DMS114 treated with DMSO at 0.1 percent for 48 hours (cell line): Measurements from ENCODE around the gene ABHD17A.

Experiments used
- DNase-seq: peaks from one replicate; lab custom pipeline; 2025; ENCODE audit not compliant: unreplicated experiment; lab: John Stamatoyannopoulos, UW

ABHD17A gene

GRCh38 chr19:1841209-1841924 lies 43.9 kb downstream of the ABHD17A start:
- DNase-seq: no peak

DNA sequence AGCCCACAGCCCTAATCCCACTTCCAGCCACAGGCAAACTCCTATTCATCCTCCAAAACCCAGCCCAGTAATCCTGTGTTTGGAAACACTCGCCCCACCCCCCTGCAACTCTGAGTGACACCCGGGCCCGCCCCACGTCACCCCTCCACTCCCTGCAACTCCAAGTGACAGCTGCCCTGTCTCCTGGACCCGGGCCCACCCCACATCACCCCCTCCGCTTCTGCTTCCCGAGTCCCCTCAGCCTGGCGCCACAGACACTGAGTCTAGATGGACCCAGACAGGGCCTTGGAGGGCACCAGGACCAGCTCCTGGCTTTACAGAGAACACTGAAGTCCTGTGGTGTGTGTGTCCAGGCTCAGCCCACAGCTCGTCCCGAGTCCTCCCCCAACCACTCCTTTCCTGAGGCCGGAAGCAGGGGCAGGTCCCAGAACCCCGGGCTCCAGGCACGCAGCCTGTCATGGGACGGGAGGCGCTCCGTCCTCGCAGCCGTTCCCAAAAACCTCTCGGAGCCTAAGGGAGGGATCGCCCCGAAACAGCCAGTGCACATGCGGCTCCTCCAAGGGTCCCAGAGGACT lies 44.7 kb downstream of the ABHD17A start:
- no peak for DNase-seq

DNA sequence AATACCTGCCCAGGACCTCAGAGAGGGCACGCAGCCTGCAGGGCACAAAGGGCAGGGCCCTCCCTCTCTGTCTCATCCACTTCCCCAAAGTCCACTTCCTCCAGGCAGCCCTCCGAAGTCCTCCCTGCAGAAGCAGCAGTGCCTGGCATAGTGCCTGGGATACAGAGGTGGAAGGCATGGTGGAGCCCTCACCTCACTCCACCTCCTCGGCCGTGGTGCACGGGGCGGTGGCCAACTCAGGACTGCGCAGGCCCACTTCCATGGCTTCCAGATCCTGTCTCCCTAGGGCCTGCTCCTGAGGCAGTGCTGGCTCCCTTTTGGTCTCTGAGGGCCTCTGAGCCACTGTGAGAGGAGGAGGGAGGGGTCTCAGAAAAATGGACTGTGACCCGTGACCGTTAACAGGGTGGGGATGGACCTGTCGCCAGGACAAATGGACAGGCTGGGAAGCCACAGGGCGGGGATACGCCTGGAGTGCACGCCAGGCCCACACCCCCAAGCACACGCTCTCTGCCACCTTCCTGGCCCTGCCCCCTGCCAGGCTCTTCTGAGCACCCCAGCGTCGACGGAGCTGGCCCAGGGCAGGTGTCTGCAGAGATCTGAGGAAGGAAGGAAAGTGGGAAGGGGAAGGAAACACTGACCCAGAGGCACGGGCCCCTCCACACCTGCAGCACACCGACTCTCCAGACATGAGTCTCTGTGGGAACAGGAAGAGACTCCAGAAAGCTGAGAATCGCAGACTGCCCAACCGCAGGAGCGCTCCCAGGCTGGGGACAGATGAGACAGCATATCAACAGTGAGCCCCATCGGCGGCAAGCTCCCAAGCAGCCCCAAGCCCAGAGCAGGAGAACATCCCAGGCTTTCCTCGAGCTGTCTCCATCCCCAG lies 45.4 kb downstream of the ABHD17A start:
- no peak for DNase-seq

GRCh38 chr19:1837625-1838105 lies 47.6 kb downstream of the ABHD17A start:
- DNase-seq: no peak

DNA sequence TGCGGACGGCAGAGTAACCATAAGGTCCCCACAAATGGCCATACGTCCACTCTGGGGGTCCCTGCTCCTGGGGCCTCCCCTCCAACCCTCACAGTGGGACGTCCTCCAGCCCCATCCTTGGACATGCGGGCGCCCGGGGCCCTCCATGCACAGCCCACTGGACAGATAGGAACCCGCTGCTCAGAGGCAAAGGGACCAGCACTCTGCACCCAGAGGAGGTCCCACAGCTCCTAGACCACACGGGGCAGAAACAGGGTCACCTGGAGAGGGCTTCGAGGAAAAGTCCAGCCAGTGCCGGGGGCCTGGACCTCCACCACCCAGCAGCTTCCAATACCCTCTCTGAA lies 48.1 kb downstream of the ABHD17A start:
- no peak for DNase-seq

DNA sequence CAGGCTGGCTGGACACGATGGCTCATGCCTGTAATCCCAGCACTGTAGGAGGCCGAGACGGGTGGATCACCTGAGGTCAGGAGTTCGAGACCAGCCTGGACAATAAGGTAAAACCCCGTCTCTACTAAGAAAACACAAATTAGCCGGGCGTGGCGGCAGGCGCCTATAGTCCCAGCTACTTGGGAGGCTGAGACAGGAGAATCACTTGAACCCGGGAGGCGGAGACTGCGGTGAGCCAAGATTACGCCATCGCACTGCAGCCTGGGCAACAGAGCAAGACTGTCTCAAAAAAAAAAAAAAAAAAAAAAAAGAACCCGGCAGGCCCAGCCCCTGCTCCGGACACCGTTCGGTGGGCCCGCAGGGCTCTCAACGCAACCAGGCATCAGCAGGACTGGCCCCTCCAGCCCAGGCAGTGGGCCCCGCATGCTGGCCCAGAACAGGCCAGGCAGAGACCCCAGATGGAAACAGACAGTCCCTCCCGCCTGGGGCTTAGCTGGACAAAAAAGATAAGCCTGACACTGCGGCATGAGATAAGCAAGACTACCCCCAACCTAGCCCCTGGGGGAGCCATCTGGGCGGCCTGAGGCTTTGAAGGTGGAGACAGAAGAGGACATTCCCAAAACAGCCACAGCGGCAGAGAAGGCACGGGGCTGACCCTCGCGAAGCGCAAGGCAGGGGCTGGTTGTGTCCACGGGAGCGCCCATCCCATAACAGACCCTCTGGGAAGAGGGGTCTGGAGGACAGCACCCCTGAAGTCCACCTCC lies 48.7 kb downstream of the ABHD17A start:
- no peak for DNase-seq

DNA sequence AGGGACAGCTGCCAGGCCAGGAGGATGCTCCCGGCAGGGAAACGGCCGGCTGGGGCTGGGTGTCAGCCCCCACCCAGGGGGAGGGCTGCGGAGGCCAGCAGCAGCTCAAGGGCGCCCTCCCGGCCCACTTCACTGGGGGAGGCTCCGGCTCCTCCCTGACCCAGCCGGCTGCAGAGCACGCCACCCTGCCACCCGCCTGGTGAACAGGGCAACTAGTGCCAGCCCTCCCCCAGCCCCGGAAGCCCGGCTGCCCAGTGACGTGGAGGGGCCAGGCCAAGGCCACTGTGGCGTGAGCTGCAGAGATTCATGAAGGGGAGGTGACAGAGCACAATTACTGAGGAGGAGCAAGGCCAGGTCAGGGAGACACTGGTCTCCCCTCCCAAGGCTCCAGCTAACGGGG lies 51.8 kb downstream of the ABHD17A start:
- no peak for DNase-seq

- DNase-seq: no peak
These were observed 53.1 kb downstream of the ABHD17A start for GRCh38 chr19:1832046-1832663.

DNA sequence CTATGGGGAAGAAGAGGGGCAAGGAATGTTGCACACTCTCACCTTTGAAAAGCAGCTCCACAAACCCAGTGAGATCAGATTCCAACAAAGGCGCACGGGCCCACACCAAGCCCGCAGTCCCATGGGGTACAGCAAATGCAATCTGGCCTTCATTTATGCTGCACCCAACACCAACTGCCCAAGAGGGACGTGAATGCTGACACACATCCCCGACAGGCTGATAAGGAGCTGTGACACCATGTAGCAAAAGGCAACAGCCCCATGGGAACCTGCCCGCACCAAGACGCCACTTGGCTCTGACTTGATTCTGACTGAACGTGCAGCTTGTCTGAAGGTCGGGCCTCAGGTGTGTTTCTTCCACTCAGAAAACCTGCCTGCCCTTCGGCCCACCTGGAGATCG lies 54.3 kb downstream of the ABHD17A start:
- no peak for DNase-seq

DNA sequence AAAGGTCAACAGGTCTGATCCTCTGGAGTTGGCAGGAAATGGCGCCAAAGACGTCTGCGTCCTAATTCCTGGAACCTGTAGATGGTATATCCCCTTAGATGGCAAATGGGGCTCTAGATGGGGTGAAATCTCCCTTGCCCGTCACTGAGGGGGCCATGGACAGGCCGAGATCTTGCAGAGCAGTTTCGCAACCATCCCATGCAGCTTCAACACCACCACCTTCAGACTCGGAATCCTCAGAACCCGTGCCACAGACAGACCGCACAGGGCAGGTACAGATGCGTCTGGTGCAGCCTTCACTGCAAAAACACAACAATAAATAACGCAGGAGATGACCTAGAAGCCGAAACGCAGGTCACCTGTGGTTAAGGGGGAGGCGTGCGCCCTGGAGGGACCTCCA lies 54.7 kb downstream of the ABHD17A start:
- no peak for DNase-seq

- no peak for DNase-seq
These were observed 55.3 kb downstream of the ABHD17A start for GRCh38 chr19:1829958-1830357.

- DNase-seq: no peak
These were observed 56.7 kb downstream of the ABHD17A start for GRCh38 chr19:1828279-1829238.

GRCh38 chr19:1827566-1828278 lies 57.6 kb downstream of the ABHD17A start:
- no peak for DNase-seq
